Ectodermal cell (in vitro differentiated cells): ENCODE results near the gene KCNJ15.

Experiments used
- H3K27ac ChIP-seq: 2 replicates; pipeline ENCODE4 v1.7.0; 2013; ENCODE audit warnings: mild to moderate bottlenecking, low read depth, low read length; ENCODE audit not compliant: insufficient read depth, poor library complexity, severe bottlenecking
- H3K27me3 ChIP-seq: 2 replicates; pipeline ENCODE4 v1.7.0; 2013; ENCODE audit warnings: mild to moderate bottlenecking, low read length; ENCODE audit not compliant: insufficient read depth, control insufficient read depth, poor library complexity, severe bottlenecking
- H3K36me3 ChIP-seq: one replicate; pipeline ENCODE4 v1.7.0; 2013; ENCODE audit warnings: low read length; ENCODE audit not compliant: control insufficient read depth, insufficient read depth
- H3K4me1 ChIP-seq: one replicate; pipeline ENCODE4 v1.7.0; 2013; ENCODE audit warnings: low read length; ENCODE audit not compliant: control insufficient read depth, insufficient read depth
- H3K4me3 ChIP-seq: 2 replicates; pipeline ENCODE4 v1.7.0; 2013; ENCODE audit warnings: low read depth, low read length, control low read depth; ENCODE audit not compliant: insufficient read depth
- H3K9me3 ChIP-seq: 2 replicates; pipeline ENCODE4 v1.7.0; 2013; ENCODE audit warnings: mild to moderate bottlenecking, low read length, moderate library complexity; ENCODE audit not compliant: control insufficient read depth
- WGBS, 2 experiments: methylation state at CpG; one replicate each; pipeline ENCODE4 v1.1.7; 2013; ENCODE audit warnings: missing lambda C conversion rate in 2 of 2; 5-methylcytosine and 5-hydroxymethylcytosine counted together

Gene KCNJ15

DNA sequence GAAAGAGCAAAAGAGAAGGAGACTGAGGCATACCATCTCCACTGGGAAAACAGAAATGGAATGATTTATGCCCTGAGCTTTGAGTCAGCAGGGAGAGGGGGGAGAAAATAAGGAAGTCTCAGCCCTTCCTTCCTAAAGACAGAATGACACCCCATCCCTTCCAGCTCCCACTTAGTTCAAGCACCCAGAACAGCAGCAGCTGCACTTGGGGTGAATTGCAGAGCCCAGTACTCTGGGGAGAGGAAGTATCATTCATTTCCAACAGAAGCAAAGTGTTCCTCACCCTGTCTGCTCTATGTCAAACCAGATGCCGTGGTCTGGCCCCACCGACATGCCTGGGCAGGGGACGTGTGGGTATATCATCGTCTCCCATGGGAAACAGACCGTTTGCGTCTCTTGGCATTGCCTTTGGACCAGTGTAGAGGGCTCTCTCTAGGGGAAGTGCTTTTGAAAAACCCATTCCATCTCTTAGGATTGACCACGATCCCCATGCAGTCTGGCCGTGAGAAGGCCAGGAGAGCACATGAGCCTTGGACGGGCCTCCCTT is 1.1 kb upstream of the KCNJ15 start:
- no peaks in the 10 kb centered on the region for H3K9me3 ChIP-seq
- WGBS, 2 experiments = 83 to 85% methylated on average over 9 of the region's 9 CpGs
- H3K27ac ChIP-seq = no peak overlapping the region
- no peak overlapping the region for H3K4me3 ChIP-seq
- H3K4me1 ChIP-seq = no peaks in the 10 kb centered on the region
- no peaks in the 10 kb centered on the region for H3K36me3 ChIP-seq
- no peaks in the 10 kb centered on the region for H3K27me3 ChIP-seq

DNA sequence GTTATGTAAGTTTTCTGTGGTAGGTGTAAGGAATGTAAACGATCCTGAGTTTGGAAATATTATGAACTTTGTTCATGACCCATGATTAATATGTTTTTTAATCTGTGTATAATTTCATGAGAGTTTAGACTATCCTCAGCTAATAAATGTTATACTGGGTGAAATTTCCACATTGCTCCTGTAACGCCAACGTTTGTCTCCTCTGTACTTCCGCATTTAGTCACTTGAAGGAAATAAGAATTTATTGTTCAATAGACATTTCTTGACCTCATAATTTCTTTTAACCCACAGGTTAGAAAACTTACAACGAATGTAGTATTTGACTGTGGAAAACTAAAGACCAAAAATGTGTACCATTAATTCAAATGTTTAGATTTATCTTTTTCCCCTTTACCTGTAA is 876 bp downstream of the KCNJ15 start:
- H3K27ac ChIP-seq = no peak overlapping the region
- H3K4me1 ChIP-seq = no peaks in the 10 kb centered on the region
- no peaks in the 10 kb centered on the region for H3K27me3 ChIP-seq
- no peaks in the 10 kb centered on the region for H3K9me3 ChIP-seq
- H3K4me3 ChIP-seq = no peak overlapping the region
- H3K36me3 ChIP-seq = no peaks in the 10 kb centered on the region
- 99 to 100% methylated on average over 4 of the region's 5 CpGs for WGBS, 2 experiments

DNA sequence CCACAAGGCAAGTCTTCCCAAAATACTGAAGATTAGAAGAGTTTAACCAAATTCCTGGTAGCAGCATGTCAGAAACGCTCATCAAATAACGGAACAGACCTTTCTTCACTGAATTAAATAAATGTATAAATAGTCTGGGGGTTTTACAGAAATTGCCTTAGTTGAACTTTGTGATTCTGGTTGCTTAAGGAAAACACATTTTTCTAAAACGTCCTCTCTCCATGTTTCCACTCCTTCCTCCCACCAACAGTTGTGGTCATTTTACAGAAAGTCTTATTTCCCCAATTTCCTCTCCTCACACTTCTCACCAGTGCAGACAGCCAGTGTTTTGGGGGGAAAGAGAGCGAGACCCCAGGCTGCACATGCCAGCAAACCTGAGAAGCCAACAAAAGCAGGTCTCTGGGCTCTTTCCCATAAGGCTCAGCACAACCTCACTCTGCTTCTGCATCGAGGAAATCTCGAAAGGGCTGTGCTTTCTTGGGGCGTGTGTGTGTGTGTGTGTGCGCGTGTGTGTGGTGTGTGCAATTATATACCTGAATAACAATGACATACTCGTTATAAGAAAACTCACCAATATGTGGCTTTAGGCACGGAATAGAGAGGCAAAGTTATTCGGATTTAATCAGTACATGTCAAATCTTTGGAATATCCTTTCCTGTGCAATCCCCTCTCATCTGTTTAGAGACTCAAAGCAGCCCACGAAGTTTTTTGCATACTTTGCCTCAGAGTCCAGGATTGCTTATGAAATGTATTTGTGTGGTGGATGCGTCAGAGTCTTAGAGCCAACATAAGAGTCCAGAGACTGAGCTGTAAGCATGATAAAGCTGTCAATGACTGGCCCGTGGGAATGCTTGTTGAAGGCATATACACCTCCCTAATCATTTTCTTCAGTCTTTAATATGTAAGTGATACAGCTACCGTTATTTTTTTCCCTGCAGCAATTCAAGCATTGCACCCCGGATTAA is 2.0 kb downstream of the KCNJ15 start:
- H3K36me3 ChIP-seq = no peaks in the 10 kb centered on the region
- no peak overlapping the region for H3K27ac ChIP-seq
- no peaks in the 10 kb centered on the region for H3K4me1 ChIP-seq
- H3K27me3 ChIP-seq = no peaks in the 10 kb centered on the region
- H3K9me3 ChIP-seq = no peaks in the 10 kb centered on the region
- WGBS, 2 experiments = 89 to 95% methylated on average over 10 to 12 of the region's 17 CpGs
- H3K4me3 ChIP-seq = no peak overlapping the region

DNA sequence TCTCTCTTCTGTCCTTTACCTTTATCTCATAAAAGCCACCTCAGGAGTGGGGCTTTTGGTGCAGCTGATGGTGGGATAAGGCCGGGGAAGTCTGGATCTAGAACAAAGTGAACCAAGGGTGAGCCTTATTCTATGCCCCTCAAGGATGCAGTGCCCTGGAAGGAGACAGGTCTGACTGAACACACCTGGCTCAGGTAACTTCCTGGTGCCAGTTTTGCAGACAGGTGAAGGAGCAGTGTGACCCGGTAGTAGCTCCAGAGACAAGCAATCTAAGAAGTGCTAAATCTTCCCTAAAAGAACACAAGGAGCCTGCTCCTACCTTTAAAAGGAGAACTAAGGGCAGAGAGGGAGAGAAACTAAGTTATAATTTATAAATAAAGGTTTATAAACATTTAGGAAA is 2.9 kb downstream of the KCNJ15 start:
- H3K27ac ChIP-seq = no peak overlapping the region
- no peaks in the 10 kb centered on the region for H3K27me3 ChIP-seq
- no peaks in the 10 kb centered on the region for H3K9me3 ChIP-seq
- no peak overlapping the region for H3K4me3 ChIP-seq
- no peaks in the 10 kb centered on the region for H3K4me1 ChIP-seq
- 94 to 95% methylated on average over 2 of the region's 2 CpGs for WGBS, 2 experiments
- no peaks in the 10 kb centered on the region for H3K36me3 ChIP-seq

DNA sequence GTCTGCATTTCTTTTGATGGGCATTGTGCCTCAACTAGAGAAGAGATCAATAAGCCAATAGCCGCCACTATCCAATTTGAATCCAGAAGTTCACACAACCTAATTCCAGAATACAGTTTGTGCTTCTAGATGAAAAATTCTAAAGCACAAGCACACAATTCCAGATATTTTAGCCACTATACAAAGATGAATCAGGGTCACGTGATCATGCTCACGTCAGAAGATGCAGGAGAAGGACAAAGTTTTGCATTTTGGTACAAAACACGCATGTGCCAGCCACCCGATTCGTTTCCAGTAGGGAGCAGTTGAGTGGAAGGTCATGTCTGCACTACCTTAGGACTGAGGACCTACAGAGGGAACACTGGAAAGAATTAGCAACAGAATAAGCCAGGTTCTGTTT is 3.6 kb downstream of the KCNJ15 start:
- H3K36me3 ChIP-seq = no peaks in the 10 kb centered on the region
- H3K4me1 ChIP-seq = peaks cover under 1% of the 10 kb centered on the region
- WGBS, 2 experiments = 95% methylated on average over 6 of the region's 6 CpGs
- H3K27ac ChIP-seq = no peak overlapping the region
- no peaks in the 10 kb centered on the region for H3K9me3 ChIP-seq
- H3K4me3 ChIP-seq = no peak overlapping the region
- H3K27me3 ChIP-seq = no peaks in the 10 kb centered on the region

DNA sequence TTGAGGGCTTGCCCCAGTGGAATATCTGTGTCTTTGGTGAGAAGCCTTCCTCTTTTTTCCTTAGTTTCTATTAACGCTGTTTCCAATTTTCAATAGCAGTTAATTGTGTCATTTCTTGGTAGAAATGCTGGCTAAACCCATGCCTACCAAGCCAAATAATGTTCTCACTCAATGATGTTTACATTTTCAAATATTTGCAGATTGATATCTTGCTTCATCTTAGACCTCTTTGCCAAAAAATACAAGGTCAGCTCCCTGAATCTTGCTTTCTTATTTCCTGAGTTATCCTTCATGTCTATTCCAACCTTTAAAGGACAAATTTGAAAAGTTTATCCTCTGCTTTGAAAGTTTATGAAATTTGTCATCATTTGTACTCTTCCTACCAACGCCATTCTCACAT is 5.1 kb downstream of the KCNJ15 start:
- Histone ChIP-seq H3K27ac (no peak overlapping the region), H3K4me3 (no peak overlapping the region), H3K27me3 (no peaks in the 10 kb centered on the region), H3K9me3 (no peaks in the 10 kb centered on the region), H3K36me3 (no peaks in the 10 kb centered on the region), H3K4me1 (peaks cover 5% of the 10 kb centered on the region)
- 100% methylated on average over 2 of the region's 2 CpGs; no CpG with 5 or more reads in 1 of the 2 experiments for WGBS, 2 experiments

DNA sequence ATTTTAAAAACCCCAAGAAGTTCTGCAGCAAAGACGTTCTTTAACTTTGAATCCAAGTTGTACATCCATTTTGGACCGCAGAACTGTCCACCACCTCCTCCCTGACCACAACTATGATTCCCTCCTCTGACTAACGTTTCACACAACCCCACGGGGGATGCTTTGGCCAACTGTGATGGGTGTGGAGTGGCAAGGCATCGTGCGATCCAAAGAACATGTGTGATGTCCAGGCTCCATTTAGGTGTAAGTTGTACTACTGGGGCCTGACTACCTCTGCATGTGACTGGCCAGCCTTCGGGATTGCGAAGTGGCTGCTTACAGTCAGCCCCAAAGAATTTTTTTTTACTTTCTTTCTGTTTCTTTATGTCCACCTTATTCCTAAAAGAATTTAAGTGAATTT is 6.7 kb downstream of the KCNJ15 start:
- H3K4me3 ChIP-seq = no peak overlapping the region
- no peaks in the 10 kb centered on the region for H3K27me3 ChIP-seq
- H3K27ac ChIP-seq = no peak overlapping the region
- H3K9me3 ChIP-seq = no peaks in the 10 kb centered on the region
- H3K4me1 ChIP-seq = peaks cover 5% of the 10 kb centered on the region
- 83% methylated on average over 8 of the region's 8 CpGs for WGBS, 2 experiments
- H3K36me3 ChIP-seq = no peaks in the 10 kb centered on the region

DNA sequence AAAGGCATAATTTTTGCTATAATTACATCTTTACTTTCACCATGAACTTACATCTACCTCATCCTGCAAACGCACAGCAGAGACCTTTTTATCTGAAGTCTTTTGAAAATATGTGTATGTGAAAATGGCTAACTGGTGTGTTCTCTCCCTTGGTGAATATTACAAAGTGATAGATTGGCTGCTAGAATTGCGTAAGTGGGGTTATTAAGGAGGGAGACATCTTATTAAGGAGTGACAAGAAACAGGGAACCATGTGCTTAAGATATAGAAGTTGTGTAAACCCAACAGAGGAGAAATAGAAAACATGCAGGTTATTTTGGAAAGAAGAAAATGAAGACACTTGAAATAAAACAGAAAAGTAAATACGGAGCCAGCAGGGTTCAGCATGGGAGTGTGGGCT is 7.8 kb downstream of the KCNJ15 start:
- Histone ChIP-seq H3K4me1 (peaks cover 9% of the 10 kb centered on the region), H3K27me3 (no peaks in the 10 kb centered on the region), H3K36me3 (no peaks in the 10 kb centered on the region), H3K4me3 (no peak overlapping the region), H3K27ac (no peak overlapping the region), H3K9me3 (no peaks in the 10 kb centered on the region)
- WGBS, 2 experiments = 91 to 92% methylated on average over 2 to 3 of the region's 3 CpGs

DNA sequence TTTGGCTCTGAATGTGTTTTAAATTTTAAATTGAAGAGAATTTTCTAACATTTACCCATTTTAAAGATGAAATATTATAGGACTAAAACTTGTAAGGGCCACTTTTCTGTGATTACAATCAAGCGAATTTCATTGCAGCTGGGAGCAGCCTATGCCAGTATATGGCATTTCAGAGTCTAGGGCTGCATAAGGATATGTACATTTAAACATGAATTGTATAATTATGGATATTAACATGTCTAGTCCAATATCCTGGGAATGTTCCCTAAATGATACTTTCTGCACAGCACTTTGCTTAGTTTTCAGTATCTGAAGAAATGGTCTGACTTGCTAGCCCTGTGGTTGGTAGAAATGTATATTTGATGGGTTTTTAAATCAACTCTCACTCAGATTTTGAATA is 8.4 kb downstream of the KCNJ15 start:
- H3K4me3 ChIP-seq = no peak overlapping the region
- no peak overlapping the region for H3K27ac ChIP-seq
- peaks cover 15% of the 10 kb centered on the region for H3K4me1 ChIP-seq
- WGBS, 2 experiments = 92 to 100% methylated on average over 1 of the region's 1 CpG
- no peaks in the 10 kb centered on the region for H3K36me3 ChIP-seq
- H3K9me3 ChIP-seq = no peaks in the 10 kb centered on the region
- no peaks in the 10 kb centered on the region for H3K27me3 ChIP-seq

DNA sequence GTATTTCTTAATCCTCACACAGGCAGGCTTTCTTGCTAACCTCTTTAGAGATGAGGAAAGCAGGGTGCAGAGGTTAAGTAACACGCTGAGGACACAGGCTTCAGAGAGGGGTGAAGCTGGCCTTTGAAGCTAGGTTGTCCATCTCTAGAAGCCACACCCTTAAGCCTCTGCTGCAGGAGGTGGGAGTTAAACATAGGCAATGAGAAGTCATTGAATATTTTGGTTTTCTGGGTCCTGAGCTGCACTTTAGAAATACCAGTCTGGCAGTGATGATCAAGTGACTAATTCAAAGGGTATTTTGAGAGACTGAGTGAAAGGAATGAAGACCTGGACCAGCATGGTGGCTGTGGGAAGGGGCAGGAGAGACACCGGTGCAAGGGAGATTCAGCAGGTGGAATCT is 9.9 kb downstream of the KCNJ15 start:
- 92 to 95% methylated on average over 2 of the region's 2 CpGs for WGBS, 2 experiments
- no peak overlapping the region for H3K4me3 ChIP-seq

More for the DNA sequence above, 9.9 kb downstream of the KCNJ15 start:
- Histone ChIP-seq H3K27me3 (no peaks in the 10 kb centered on the region), H3K36me3 (no peaks in the 10 kb centered on the region), H3K9me3 (no peaks in the 10 kb centered on the region), H3K27ac (no peak overlapping the region), H3K4me1 (peaks cover 15% of the 10 kb centered on the region)
